PC-9 (cell line): Measurements from ENCODE around the gene TCF3. TPM values are rescaled to one million over a fixed set of nuclear protein-coding genes. Genes with fewer than 3 reads are reported as not detected.

Experiments
- BruUV-seq: library from RNA; stranded (reverse); fragments of 400-500 nt; replicated peaks from 2 replicates; lab custom pipeline; 2021; lab: Mats Ljungman, UMichigan
- CTCF ChIA-PET: fragments of 300-600 bp; sonication (Branson Sonifier 250); formaldehyde crosslinking; loops from one replicate; lab custom pipeline; 2022; ENCODE audit warnings: antibody characterized with exemption; lab: Charles Lee
- POLR2A ChIA-PET: fragments of 300-600 bp; sonication (Branson Sonifier 250); formaldehyde crosslinking; loops from one replicate; lab custom pipeline; 2022; ENCODE audit warnings: antibody characterized with exemption; ENCODE audit not compliant: unreplicated experiment; lab: Charles Lee
- DNase-seq, 2 experiments: peaks; one replicate each; pipeline versions ENCODE4 v3.0.0 to v3.0.0-alpha.2; 2015 to 2022; ENCODE audit warnings: mixed read lengths in 1 of 2
- H2AFZ ChIP-seq: fragments of 200-600 bp; sonication (generic); 2 replicates; pipeline ENCODE4 v1.8.1; 2017; ENCODE audit warnings: antibody characterized with exemption
- H3F3A ChIP-seq: fragments of 200-600 bp; sonication (generic); 2 replicates; pipeline ENCODE4 v1.8.1; 2017; ENCODE audit warnings: antibody characterized with exemption, mild to moderate bottlenecking, low read depth; ENCODE audit not compliant: insufficient read depth
- H3K27ac ChIP-seq: fragments of 200-600 bp; sonication (generic); 2 replicates; pipeline ENCODE4 v1.6.1; 2016; ENCODE audit warnings: mixed run types
- H3K27me3 ChIP-seq: fragments of 200-600 bp; sonication (generic); 2 replicates; pipeline ENCODE4 v1.6.1; 2016; ENCODE audit warnings: low read depth, mixed run types; ENCODE audit not compliant: insufficient read depth
- H3K36me3 ChIP-seq: fragments of 200-600 bp; sonication (generic); 2 replicates; pipeline ENCODE4 v1.6.1; 2016; ENCODE audit warnings: low read depth, mixed run types
- H3K4me1 ChIP-seq: fragments of 200-600 bp; sonication (generic); replicated peaks from 2 replicates; pipeline ENCODE4 v1.6.1; 2016; ENCODE audit warnings: mixed run types; ENCODE audit not compliant: insufficient read depth
- H3K4me2 ChIP-seq: fragments of 200-600 bp; sonication (generic); 2 replicates; pipeline ENCODE4 v1.6.1; 2017; ENCODE audit warnings: mixed run types
- H3K4me3 ChIP-seq: fragments of 200-600 bp; sonication (generic); 2 replicates; pipeline ENCODE4 v1.6.1; 2016; ENCODE audit warnings: mixed run types
- H3K79me2 ChIP-seq: fragments of 200-600 bp; sonication (generic); 2 replicates; pipeline ENCODE4 v1.6.1; 2017; ENCODE audit warnings: low read depth, mixed run types
- H3K9me2 ChIP-seq: fragments of 200-600 bp; sonication (generic); 2 replicates; pipeline ENCODE4 v1.8.1; 2017; ENCODE audit warnings: mild to moderate bottlenecking; ENCODE audit not compliant: insufficient read depth
- H3K9me3 ChIP-seq: fragments of 200-600 bp; sonication (generic); 2 replicates; pipeline ENCODE4 v1.8.1; 2016; ENCODE audit warnings: low read depth; ENCODE audit not compliant: insufficient read depth
- H4K20me1 ChIP-seq: fragments of 200-600 bp; sonication (generic); 2 replicates; pipeline ENCODE4 v1.8.1; 2017; ENCODE audit not compliant: insufficient read depth
- CTCF ChIP-seq: fragments of 200-600 bp; sonication (generic); conservative IDR thresholded peaks from 2 replicates; pipeline ENCODE4 v1.6.1; 2017; ENCODE audit warnings: mixed run types, antibody characterized with exemption, mild to moderate bottlenecking, moderate library complexity
- EZH2 ChIP-seq: fragments of 200-600 bp; sonication (generic); IDR thresholded peaks from 2 replicates; pipeline ENCODE4 v1.8.0; 2017; ENCODE audit warnings: antibody characterized with exemption, low read depth
- intact Hi-C: fragments of 100-400 bp; cut with micrococcal nuclease; formaldehyde crosslinking; loops from one replicate; pipeline ENCODE4 v1.10.0; 2022; ENCODE audit not compliant: unreplicated experiment
- total RNA-seq: library from RNA; stranded (reverse); gene quantifications from 2 replicates; pipeline ENCODE4 v1.2.3, GENCODE V29; 2021

TCF3 gene
- total RNA-seq, 1 experiment from 2014 or later: 98.0 TPM

- H3K27ac ChIP-seq: no peak overlapping the region
- H3K36me3 ChIP-seq: no peaks in the 10 kb centered on the region
- H3K79me2 ChIP-seq: no peaks in the 10 kb centered on the region
- no peaks in the 10 kb centered on the region for H3K9me2 ChIP-seq
- no peak for DNase-seq
- ChIA-PET POLR2A (no interaction called here), CTCF (no interaction called here)
- BruUV-seq: no TSS peak
- no peak overlapping the region for H3K4me3 ChIP-seq
- H2AFZ ChIP-seq: no peak overlapping the region
- no peak overlapping the region for H3K4me2 ChIP-seq
- TF ChIP-seq EZH2 (no peak), CTCF (no peak)
- no peaks in the 10 kb centered on the region for H4K20me1 ChIP-seq
- intact Hi-C loops: no loop called here
- no peaks in the 10 kb centered on the region for H3F3A ChIP-seq
- peaks cover 12% of the 10 kb centered on the region for H3K4me1 ChIP-seq
- H3K9me3 ChIP-seq: no peaks in the 10 kb centered on the region
- H3K27me3 ChIP-seq: no peaks in the 10 kb centered on the region
Observed at GRCh38 chr19:1577929-1578618, 74.3 kb downstream of the TCF3 start.

DNA sequence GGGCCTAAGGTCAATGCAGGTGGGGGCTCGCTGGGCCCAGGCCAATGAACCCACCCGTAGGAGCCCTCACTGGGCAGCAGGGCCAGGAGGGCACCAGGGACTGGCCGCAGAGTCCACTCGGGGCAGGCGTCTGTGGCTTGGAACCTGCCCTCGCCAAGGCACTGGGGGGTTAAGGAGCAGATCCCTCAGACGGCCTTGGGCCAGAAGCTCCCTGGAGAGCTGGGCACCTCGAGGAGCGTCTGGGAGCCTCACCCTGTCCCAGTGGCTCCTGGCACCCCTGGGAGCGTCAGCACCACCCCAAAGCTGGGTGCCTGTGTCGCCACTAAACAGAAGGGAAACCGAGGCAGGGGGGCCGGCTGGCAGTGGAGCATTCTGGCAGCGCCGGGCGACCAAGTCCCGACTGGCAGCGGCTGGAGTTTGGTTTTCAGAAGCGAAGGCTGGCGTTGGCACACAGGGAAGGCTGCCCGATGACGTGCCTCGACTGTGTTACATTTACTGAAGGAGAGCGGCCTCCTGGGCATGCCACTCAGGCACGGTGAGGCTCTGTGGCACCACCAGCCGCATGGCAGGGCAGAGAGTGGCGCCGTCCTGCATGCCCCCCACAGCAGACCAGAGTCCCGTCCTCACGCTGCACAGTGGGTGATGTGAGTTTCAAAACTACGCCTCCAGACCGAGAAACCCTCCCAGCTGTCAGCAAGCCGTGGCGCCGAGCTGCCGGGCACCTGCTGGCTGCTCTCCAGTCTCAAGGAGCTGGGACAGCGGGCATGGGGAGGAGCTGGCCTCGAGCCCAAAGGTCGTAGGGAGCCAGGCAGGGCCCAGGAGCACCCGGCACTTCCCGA is 75.1 kb downstream of the TCF3 start:
- no peak overlapping the region for H2AFZ ChIP-seq
- no peaks in the 10 kb centered on the region for H3K9me3 ChIP-seq
- no peaks in the 10 kb centered on the region for H3F3A ChIP-seq
- no peak overlapping the region for H3K4me3 ChIP-seq
- CTCF ChIA-PET: no interaction called here
- no peak overlapping the region for H3K4me2 ChIP-seq
- H3K9me2 ChIP-seq: no peaks in the 10 kb centered on the region
- no peaks in the 10 kb centered on the region for H3K79me2 ChIP-seq
- DNase-seq: no peak
- TF ChIP-seq CTCF (no peak), EZH2 (no peak)
- intact Hi-C loops: no loop called here
- BruUV-seq: no TSS peak
- POLR2A ChIA-PET: no interaction called here
- H3K27ac ChIP-seq: no peak overlapping the region
- H3K4me1 ChIP-seq: peaks cover 6% of the 10 kb centered on the region; the same call in 1 of the 2 replicates
- no peaks in the 10 kb centered on the region for H4K20me1 ChIP-seq
- no peaks in the 10 kb centered on the region for H3K27me3 ChIP-seq
- no peaks in the 10 kb centered on the region for H3K36me3 ChIP-seq

- no peak overlapping the region for H3K4me3 ChIP-seq
- intact Hi-C loops: no loop called here
- H3K4me1 ChIP-seq: no peaks in the 10 kb centered on the region
- TF ChIP-seq EZH2 (no peak), CTCF (no peak)
- no peak overlapping the region for H2AFZ ChIP-seq
- H3K79me2 ChIP-seq: no peaks in the 10 kb centered on the region
- no peak for DNase-seq
- ChIA-PET CTCF (interaction anchor here (0.5 kb wide), 1 partner anchor 35 kb away, joined by 6 read pairs; no protein-coding TSS in a partner anchor), POLR2A (no interaction called here)
- no peaks in the 10 kb centered on the region for H3K9me2 ChIP-seq
- no peak overlapping the region for H3K27ac ChIP-seq
- no peaks in the 10 kb centered on the region for H3K36me3 ChIP-seq
- H3K27me3 ChIP-seq: no peaks in the 10 kb centered on the region
- TSS peak; percentile 10 for BruUV-seq
- no peaks in the 10 kb centered on the region for H4K20me1 ChIP-seq
- H3K4me2 ChIP-seq: no peak overlapping the region
- no peaks in the 10 kb centered on the region for H3F3A ChIP-seq
- no peaks in the 10 kb centered on the region for H3K9me3 ChIP-seq
Observed at GRCh38 chr19:1576242-1577089, 75.9 kb downstream of the TCF3 start.
